ENCODE results near the gene RNF43.

RNF43 gene

GRCh38 chr17:58381124-58382035, 36.0 kb downstream of the RNF43 start:
- DNase-seq = no peak

- DNase-seq = no peak
Observed at GRCh38 chr17:58380207-58381123, 36.9 kb downstream of the RNF43 start.

GRCh38 chr17:58379511-58379824, 37.9 kb downstream of the RNF43 start:
- no peak for DNase-seq

- peak; percentile 57 for DNase-seq
Observed at GRCh38 chr17:58378733-58379510, 38.4 kb downstream of the RNF43 start.

- DNase-seq = no peak
Observed at GRCh38 chr17:58377661-58378060, 39.7 kb downstream of the RNF43 start.

GRCh38 chr17:58377093-58377601, 40.2 kb downstream of the RNF43 start:
- no peak for DNase-seq

GRCh38 chr17:58376472-58377000, 40.8 kb downstream of the RNF43 start:
- DNase-seq = peak; percentile 27

- no peak for DNase-seq
Observed at GRCh38 chr17:58375811-58376210, 41.5 kb downstream of the RNF43 start.

GRCh38 chr17:58375256-58375655, 42.1 kb downstream of the RNF43 start:
- DNase-seq = no peak

GRCh38 chr17:58373923-58374322, 43.4 kb downstream of the RNF43 start:
- DNase-seq = no peak

- no peak for DNase-seq
Observed at GRCh38 chr17:58373003-58373402, 44.3 kb downstream of the RNF43 start.

GRCh38 chr17:58371300-58371950, 45.9 kb downstream of the RNF43 start:
- no peak for DNase-seq

GRCh38 chr17:58370716-58371115, 46.6 kb downstream of the RNF43 start:
- DNase-seq = no peak

GRCh38 chr17:58370309-58370708, 47.0 kb downstream of the RNF43 start:
- no peak for DNase-seq

- no peak for DNase-seq
Observed at GRCh38 chr17:58369214-58370031, 47.9 kb downstream of the RNF43 start.

GRCh38 chr17:58368860-58369213, 48.5 kb downstream of the RNF43 start:
- no peak for DNase-seq

Measured in OCI-M1 (cell line).